ENCODE data around the gene ZNF362.
"Not testable (repeated sequence)": the region's sequence is repeated elsewhere in the genome, so short reads cannot be mapped to it uniquely, and the experiment has no call there.

The ZNF362 gene

DNA sequence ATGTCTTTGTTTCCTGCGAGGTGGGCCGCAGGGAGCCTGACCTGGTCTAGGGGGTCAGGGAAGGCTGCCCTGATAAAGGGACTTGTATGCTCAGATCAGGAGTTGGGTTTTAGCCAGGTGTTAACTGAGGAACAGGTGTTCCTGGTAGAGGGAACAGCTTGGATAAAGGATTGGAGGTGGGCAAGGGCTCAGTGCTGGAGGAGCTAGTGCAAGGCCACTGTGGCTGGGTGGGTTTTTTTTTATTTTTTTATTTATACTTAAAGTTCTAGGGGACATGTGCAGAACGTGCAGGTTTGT lies 33.5 kb downstream of the ZNF362 start:
- DNase-seq, result no peak

DNA sequence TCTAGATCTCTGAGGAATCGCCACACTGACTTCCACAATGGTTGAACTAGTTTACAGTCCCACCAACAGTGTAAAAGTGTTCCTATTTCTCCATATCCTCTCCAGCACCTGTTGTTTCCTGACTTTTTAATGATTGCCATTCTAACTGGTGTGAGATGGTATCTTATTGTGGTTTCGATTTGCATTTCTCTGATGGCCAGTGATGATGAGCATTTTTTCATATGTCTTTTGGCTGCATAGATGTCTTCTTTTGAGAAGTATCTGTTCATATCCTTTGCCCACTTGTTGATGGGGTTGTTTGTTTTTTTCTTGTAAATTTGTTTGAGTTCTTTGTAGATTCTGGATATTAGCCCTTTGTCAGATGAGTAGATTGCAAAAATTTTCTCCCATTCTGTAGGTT lies 34.3 kb downstream of the ZNF362 start:
- not testable (repeated sequence) for DNase-seq

DNA sequence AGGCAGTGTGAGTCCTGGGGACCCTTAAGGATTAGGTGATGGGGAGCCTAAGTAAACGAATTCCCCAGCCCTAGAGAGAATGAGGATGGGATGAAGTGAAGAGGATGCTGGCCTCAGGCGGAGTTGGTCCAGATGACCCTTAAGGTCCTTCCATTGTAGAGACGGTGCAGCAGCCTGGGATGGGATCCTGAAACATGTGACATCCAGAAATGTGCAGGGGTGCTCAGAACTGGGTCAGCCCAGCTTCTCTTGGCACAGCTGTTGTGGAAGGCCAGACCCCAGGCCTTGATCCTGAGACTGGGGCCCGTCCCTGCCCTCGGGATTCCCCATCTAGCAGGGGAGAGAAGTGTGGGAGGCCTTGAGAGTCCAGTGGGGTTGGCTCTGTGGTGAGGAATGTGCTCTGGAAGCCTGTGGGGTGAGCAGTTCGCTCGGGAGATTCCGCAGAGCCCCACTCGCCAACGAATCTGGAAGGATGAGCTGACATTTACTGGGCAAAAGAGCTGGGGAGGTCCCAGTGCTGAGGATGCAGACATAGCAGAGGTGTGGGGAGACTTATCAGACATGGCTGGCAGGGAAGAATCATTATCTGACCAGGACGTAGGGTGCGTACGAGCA lies 36.5 kb downstream of the ZNF362 start:
- DNase-seq, result no peak

DNA sequence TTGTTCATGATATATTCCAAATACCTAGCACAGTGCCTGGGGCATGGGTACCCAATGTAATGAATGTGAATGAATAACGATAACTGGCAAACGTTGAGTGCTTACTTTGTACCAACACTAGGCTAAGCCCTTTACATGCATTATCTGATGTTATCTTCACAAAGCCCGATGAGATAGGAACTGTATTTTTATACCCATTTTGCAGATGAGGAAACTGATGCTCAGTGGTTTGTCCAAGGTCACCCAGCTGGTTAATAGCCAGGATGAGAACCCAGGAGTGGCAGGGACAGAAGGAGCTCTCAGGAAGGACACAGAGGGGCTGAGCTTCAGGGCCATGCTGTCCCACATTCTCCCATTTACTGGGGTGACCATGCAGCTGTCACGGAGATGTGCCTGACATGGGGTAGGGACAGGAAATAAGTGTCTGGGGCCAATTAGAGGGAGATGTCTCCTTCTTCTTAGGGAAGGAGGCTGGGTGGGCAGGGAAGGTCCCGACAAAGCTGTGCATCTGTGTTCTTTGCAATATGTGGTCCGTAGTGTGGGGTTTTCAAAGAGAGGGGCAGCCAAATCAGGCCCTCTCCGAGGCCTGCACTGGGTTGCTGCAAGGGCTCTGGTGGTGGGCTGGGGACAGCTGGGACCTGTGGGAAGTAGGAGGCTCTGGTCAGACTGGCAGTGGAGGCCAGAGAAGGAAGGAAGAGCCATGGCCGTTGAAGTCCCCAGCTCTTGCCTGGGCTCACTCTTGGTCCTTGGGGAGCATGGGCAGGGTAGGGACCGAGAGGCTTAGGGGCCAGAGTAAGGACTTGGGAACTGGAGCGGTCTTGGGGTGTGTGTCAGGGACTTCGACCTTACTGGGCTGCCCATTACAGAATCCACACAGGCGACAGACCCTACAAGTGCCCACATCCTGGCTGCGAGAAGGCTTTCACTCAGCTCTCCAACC lies 38.0 kb downstream of the ZNF362 start:
- no peak for DNase-seq

DNA sequence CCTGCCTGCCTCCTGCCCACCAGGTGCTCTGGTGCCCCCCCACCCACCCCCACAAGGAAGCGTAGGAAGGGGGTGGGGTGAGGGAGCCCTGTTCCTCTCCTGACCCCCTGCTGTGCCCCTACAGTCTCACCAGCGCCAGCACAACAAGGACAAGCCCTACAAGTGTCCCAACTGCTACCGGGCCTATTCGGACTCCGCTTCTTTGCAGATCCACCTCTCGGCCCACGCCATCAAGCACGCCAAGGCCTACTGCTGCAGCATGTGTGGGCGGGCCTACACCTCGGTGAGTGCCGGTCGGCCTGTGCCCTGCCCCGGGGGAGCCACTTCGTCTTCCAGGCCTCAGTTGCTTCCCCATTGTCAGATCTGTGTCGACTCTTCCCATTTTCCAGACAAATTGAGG lies 38.7 kb downstream of the ZNF362 start:
- no peak for DNase-seq

DNA sequence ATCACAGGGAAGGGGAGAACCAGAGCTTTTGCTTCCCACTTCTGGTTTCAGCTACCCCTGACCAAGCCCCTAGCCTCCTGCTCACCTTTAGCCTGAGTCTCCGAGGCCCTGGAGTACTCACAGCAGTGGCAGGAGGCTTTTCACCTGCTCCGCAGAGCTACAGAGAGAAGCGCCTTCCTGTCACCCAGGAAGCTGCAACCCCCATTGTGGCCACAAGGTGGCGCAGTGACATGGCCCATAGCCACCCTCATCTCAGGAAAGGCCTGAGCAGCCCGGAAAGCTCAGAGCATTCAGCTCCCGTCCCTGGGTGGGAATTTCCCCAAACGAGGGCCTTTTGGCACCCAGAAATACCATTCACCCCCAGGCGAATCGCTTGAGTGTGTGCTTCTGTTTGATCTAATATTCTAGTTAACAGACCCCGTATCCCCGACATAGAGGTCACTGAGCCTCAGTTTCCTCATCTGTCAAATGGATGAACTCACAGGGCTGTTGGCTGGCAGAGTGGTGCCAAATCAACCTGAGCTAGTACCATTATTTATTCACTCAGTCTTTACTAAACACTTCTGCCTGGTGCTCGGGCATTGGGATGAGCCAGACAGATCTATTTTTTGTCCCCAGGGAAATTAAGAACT lies 39.3 kb downstream of the ZNF362 start:
- peak; percentile 86 for DNase-seq

DNA sequence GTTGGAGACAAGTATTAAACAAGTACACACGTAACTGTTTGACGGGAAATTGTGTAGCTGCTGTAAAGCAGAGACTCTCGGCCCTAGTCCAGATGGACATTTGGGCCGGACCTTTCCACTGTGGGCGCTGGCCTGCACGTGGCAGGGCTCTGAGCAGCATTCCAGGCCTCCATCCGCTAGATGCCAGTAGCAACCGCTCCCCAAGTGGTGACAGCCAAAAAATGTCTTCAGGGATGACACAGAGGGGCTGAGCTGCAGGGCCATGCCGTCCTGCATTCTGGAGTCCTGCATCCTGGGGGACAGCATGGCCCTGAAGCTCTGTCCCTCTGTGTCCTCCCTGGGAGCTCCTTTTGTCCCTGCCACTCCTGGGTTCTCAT lies 39.8 kb downstream of the ZNF362 start:
- no peak for DNase-seq

DNA sequence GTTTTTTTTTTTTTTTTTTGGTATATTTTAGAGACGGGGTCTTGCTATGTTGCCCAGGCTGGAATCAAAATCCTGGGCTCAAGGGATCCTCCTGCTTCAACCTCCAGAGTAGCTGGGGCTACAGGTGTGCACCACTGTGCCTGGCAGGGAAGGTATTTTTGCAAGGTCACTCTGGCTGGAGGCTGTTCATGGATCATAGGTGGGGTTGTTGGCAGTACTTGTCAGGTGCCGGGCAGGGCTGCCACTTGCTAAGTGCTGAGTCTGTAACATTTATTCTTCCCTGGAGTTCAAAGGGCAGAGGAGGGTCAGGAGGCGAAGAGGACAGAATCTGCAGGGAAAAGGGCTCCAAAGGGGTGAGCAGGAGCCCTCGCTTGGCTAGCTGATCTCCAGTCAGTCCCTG lies 40.5 kb downstream of the ZNF362 start:
- no peak for DNase-seq

DNA sequence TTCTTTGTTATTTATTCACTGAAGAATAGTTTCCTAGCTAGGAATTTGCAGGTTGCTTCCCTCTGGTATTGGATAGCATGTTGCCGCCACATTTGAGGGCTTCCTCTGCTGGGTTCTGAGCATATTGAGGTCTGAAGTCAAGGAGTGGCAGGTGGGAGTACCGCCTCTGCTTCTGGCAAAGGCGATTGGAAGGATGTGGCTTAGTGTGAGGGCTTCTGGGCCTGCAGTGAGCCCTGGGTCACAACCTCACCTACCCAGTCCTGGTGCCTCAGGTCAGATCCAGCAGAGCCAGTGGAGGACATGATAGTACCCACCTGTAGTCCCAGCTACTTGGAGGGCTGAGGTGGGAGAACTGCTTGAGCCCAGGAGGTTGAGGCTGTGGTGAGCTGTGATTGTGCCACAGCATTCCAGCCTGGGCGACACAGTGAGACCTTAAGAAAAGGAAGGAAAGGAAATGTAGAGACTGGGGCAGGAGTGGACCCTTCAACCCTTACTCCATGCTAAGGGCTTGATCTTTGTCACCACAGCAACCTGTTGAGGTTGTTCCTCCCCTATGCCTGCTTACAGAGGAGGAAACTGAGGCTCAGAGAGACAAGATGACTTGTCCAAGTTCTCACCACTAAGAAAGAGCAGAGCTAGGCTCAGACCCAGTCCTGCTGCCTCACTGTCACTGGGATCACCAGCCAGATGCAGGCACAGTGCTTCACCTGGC lies 41.8 kb downstream of the ZNF362 start:
- DNase-seq, result no peak

DNA sequence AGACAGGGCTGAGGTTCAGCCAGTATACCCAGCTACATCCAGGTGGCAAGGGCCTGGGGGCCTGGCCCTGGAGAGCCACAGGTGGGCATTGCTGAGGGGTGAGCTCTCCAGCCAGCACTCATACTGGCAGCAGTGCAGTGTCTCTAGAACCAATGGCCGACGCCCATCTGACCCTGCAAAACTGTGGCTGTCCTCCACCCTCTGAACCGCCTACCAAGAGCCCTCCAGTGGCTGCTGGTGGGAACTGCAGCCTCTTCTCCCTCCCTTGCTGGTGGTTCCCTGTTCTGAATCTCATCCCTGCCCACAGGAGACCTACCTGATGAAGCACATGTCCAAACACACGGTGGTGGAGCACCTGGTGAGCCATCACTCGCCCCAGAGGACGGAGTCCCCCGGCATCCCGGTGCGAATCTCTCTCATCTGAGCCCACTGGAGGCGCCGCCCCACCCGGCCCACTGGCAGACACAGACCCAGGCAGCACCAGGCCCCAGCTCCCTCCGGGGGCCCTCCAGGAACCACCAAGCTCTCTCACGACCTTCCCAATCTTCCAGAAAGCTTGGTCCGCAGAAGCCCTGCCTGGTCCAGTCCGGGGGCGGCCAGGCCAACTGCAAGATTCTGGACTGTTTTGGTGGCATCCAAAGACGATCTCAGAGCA lies 42.5 kb downstream of the ZNF362 start:
- no peak for DNase-seq

DNA sequence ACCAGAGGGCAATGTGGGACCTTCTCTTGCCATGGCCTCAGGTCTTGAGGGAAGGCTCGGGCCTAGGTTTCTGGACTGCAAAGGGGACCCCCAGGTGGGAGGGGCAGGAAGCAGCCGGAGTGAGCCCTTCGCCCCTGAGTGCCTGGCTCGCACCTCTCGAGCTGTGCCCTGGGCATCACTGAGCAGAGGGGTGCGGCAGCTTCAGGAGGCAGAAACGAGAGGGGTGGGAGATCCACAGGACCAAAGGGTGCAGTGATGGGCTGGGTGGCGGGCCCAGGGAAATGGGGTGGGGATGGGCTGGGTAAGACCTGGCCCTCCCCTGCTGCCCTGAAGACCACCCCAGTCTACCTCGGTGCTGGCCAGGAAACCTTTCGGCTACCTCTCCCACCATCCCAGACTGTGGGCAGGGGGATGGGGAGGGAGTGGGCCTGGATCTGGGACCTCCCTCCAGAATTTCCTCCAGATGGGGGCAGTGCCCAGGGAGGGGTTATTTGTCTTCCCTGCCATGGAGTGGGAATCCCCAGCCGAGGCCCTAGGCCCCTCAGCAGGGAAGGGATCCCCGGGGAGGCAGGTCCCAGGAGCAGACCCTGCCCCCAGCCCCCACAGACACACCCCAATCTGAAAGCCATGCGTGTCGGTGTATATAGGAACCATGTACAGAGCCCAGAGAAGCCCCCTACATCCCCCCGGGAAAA lies 43.3 kb downstream of the ZNF362 start:
- no peak for DNase-seq

DNA sequence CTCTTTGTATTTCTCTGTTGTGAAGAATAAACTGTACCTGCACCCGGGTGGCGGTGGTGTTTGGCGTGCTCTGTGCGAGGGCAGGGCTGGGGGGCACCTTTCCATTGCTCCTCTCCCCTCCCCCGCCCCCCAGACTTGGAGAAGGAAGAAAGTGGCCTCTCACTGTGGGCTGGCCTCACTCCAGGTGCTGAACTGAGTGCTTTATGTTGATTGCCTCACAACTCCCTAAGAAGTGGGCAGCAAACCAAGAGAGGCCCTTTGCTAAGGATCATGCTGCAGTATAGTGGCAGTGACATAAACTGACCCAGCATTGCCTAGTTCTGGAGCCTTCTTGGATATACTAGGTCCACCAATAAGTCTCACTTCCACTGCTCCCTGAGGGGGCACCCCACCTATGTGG lies 44.4 kb downstream of the ZNF362 start:
- DNase-seq, result no peak

DNA sequence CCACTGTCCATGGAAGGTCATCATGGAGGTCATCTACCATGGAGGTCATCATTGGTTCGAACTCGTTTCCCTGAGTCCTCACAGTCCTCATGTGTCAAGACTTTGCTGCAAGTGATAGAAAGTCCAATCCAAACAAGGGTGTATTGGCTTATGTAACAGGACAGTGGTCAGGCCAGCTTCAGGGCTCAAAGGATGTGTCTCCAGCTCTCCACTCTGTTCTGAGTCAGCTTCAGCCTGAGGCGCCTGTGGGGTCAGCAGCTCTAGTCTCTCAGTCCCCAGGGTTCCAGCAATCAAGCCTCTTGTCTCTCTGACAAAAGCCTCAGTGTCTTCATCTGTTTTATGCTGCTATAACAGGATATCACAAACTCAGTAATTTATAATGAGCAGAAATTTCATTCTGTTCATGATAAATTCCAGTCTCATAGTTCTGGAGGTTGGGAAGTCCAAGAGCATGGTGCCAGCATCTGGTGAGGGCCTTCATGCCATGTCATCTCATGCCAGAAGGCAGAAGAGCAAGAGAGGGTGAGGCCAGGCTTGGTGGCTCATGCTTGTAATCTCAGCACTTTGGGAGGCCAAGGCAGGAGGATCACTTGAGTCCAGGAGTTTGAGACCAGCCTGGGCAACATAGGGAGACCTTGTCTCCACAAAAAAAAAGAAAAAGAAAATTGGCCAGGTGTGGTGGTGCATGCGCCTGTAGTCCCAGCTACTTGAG lies 45.1 kb downstream of the ZNF362 start:
- no peak for DNase-seq

DNA sequence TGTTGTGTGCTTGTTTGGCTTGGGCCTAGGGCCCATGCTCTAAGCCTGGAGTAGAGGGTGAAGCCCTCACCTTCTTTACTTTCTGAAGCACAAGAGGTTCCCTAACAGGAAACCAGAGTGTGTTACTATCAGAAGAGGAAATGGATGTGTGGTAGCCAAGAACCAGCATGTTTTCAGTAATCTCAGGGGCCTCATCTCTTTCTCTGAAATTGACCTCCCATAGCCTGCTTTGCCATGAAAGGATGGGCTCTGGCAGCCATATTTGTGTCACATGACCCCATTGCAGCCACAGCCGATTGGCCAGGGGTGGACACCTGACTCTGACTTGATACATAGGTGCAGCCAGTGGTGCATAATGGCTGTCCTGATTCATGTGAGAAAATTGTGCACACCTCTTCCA lies 46.0 kb downstream of the ZNF362 start:
- DNase-seq, result no peak

DNA sequence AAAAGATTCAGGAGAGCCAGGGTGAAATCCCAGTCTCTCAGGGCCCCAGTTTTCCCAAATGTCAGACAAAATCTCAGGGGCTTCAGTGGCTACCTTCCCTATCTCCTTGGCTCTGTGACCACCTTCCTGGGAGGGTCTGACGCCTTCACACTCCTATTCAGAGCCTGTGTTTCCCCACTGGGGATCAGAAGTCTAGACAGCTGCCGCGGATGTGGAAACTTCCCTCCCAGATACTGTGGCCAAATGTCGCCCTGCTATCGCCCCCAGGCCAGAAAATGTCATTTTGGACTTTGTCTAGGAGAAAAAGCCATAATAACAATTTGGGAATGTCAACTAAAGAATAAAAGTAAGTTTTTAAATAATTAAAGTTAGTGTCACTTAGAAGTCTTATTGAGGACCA lies 48.7 kb downstream of the ZNF362 start:
- no peak for DNase-seq

DNA sequence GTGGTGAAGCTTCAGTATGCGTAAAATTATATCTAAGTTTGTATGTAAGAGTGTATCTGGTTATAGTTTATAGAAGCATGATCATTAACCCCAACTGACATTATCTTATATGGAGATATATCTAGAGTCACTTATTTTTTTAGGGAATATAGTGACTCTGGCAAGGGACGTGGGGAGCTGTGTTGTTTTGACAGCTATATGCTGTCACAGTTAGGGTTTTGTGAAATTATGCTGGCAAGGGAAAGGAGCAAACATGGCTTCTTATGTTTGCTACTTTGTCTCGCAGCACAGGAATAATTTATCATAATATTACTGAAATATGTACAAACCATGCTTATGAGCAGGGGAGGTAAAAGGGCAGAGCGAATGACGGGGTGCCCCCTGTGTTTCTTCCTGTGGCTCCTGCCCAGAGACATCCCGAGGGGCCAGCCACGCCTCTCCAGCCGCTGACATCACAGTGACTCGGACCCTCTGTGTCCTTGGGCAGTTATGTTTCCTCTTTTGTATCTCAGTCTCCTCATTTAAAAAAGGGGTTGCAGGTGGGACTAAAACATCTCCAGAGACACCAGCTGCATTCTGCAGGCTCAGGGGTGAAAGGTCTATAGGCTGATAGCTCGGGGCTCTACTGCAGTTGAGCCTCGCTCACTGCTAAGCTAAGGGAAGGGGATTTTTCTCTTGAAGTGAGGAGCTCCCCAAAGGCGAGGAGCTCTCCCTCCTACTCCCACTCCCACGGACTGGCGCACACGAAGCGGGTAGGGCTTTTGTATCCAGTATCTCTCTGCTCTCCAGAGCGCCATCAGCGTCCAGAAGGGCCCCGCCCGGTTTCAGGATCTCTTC lies 49.7 kb downstream of the ZNF362 start:
- DNase-seq, result no peak

DNA sequence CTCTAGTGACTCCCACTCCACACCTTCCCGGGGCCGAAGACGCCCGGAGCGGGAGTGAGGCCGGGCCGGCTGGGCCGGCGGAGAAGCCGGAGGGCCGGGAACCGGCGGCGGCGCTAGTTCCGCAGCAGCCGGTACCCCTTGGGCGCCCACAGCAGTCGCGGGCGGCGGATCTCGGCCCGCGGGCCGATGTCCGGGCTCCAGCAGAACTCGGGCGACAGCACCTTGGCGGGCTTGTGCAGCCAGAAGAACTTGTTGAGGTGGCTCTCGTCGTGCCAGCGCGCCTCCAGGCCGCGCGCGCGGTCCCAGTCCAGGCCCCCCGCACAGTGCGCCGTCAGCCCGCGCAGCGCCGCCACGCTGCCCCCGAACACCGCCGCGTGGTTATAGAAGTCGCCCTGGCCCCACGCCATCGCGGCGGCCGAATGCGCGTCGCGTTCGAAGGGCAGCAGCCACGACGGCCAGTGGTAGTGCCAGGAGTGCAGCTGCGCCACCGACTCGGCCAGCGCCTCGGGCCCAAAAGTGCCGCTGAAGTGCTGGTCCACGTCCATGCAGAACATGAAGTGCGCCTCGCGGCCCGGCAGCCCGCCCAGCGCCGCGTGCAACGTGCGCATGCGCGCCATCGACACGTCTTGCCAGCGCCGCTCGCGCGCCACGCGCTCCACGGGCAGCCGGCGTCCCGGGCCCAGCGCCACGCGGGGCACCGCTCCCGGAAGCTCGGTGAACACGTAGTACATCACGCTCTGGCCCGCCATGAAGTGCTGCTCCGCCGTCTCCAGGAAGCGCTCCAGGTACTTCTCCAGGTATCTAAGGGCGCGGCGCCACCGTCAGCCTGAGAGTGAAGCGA lies 50.6 kb downstream of the ZNF362 start:
- no peak for DNase-seq

DNA sequence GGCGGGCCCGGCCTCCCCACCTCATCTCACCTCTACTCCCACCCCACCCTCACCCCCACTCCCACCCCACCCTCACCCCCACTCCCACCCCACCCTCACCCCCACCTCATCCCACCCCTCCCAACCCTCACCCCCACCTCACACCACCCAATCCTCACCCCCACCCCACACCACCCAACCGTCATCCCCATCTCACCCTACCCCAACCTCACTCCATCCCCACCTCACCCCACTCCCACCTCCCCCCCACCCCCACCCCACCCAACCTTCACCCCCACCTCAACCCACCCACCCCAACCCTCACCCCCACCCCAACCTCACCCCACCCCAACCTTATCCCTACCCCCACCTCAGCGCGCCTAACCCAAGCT lies 51.2 kb downstream of the ZNF362 start:
- no peak for DNase-seq

DNA sequence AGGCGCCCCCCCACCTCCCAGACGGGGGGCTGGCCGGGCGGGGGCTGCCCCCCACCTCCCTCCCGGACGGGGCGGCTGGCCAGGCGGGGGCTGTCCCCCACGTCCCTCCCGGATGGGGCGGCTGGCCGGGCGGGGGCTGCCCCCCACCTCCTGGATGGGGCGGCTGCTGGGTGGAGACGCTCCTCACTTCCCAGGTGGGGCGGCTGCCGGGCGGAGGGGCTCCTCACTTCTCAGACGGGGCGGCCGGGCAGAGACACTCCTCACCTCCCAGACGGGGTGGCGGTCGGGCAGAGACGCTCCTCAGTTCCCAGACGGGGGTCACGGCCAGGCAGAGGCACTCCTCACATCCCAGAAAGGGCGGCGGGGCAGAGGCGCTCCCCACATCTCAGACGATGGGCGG lies 53.1 kb downstream of the ZNF362 start:
- DNase-seq, result not testable (repeated sequence)

DNA sequence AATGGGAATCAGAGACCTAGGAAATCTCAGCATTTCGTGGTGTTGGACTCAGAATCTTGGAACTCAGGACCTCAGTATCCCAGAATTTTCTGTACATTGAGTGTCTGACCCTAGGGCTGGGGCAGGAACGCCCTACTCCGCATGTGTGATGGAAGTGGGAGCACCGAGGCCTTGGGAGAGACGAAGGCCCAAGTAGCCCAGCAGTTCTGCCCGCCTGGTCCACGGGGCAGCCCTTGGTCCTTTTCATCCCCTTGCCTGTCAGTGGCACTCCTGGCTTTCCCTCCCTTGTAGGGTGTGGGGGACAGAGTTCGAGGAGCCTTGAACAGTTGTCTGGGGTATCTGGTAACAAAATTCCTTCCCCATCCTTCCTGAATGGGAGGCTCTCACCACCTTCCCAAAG lies 54.4 kb downstream of the ZNF362 start:
- no peak for DNase-seq

Measured in DMS153 (cell line).